Measurements from ENCODE around the gene SERPINB1. TPM values are rescaled to one million over a fixed set of nuclear protein-coding genes. Genes with fewer than 3 reads are reported as not detected.

SERPINB1 gene
- total RNA-seq, 1 experiment from 2014 or later: 18.4 TPM

DNA sequence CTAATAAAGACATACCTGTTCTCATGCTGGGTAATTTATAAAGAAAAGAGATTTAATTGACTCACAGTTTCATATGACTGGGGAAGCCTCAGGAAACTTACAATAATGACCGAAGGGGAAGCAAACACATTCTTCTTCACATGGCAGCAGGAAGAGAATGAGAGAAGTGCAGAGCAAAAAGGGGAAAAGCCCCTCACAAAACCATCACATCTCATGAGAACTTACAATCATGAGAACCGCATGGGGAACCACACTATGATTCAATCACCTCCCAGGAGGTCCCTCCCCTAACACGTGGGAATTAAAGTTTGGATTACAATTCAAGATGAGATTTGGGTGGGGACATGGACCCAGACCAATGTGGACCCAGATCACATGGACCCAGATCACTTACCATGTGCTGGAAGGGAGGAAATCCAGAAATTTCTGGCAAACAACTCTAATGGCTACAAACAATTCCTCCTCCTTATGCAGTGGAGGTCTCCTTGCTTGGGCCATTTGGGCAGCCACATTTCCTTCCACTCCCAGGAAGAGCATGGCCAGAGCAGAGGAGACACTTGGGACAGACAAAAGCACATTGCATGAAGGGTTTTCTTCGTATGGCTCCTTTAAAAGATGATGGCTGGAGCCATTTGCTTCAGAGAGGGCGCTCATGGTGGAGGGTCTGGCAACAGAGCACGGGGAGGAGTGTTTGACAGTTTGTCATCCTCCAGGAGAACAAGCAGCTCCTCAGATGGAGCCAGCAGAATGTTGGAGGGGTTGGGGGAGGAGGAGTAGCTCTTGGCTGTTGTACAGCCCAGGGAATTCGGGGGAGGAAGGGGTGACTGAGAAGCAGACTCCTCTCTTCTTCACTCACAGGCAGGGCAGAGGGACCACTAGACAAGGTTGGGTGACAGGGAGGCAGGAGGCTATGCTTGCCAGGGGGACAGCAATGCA, 31.0 kb upstream of the SERPINB1 start:
- Histone ChIP-seq H2BK5ac (ENCODE audit: insufficient read length, low read length) (no peak overlapping the region), H3K4ac (ENCODE audit: low read depth, low read length) (no peak overlapping the region), H3K18ac (ENCODE audit: insufficient read length, low read depth, low read length) (no peak overlapping the region), H3K27me3 (ENCODE audit: insufficient read depth, low read length) (no peaks in the 10 kb centered on the region), H3K23ac (ENCODE audit: insufficient read length, low read depth, low read length) (no peak overlapping the region), H3K4me2 (ENCODE audit: insufficient read depth, insufficient read length, low read length) (no peak overlapping the region), H2BK120ac (ENCODE audit: low read depth, low read length, poor library complexity, severe bottlenecking) (no peak overlapping the region), H3K27ac (ENCODE audit: insufficient read length, low read depth, low read length) (no peak overlapping the region), H4K91ac (ENCODE audit: insufficient read length, low read depth, low read length) (no peak overlapping the region), H3K23me2 (ENCODE audit: insufficient read length, low read depth, low read length, poor library complexity, severe bottlenecking) (peaks cover 17% of the 10 kb centered on the region), H2BK12ac (ENCODE audit: insufficient read length, low read depth, low read length) (no peak overlapping the region), H3K4me1 (ENCODE audit: insufficient read depth, low read length) (peaks cover 10% of the 10 kb centered on the region; the same call in 1 of the 2 replicates), H4K5ac (ENCODE audit: insufficient read length, low read depth, low read length) (no peak overlapping the region), H2AK5ac (ENCODE audit: insufficient read length, low read length) (no peak overlapping the region), H3K14ac (ENCODE audit: insufficient read depth, low read length) (no peak overlapping the region; the same call in 1 of the 2 replicates), H2AFZ (ENCODE audit: low read length) (no peak overlapping the region), H2BK15ac (ENCODE audit: low read depth, low read length) (no peak overlapping the region), H2BK20ac (ENCODE audit: low read depth, low read length, poor library complexity, severe bottlenecking) (no peak overlapping the region), H3K56ac (ENCODE audit: insufficient read length, low read depth, low read length) (no peak overlapping the region), H4K8ac (replicated peaks; ENCODE audit: insufficient read length, low read depth, low read length) (no peak overlapping the region), H3K79me2 (ENCODE audit: insufficient read depth, low read length) (no peaks in the 10 kb centered on the region), H3K9ac (ENCODE audit: extremely low read depth, insufficient read length, low read length) (no peak overlapping the region), H3K9me3 (ENCODE audit: control insufficient read depth, low read depth, low read length) (no peaks in the 10 kb centered on the region), H3K79me1 (ENCODE audit: insufficient read depth, low read depth, low read length, poor library complexity, severe bottlenecking) (no peaks in the 10 kb centered on the region), H4K20me1 (ENCODE audit: control insufficient read depth, insufficient read depth, insufficient read length) (no peaks in the 10 kb centered on the region), H3T11ph (ENCODE audit: low read length) (no peak overlapping the region)
- H3K27ac Mint-ChIP-seq: peak overlapping the region in 2 of 3 experiments; percentile 2 to 34; a peak in 2 of 7 replicates
- no peak for DNase-seq
- peaks cover 55 to 60% of the 10 kb centered on the region in 2 experiments for H3K4me1 Mint-ChIP-seq
- H3K9me3 Mint-ChIP-seq: peaks cover 0 to 2% of the 10 kb centered on the region in 2 experiments; a peak in 3 of 5 replicates
- H3K36me3 Mint-ChIP-seq (ENCODE audit: insufficient read depth in 1 of 3, low read depth in 3 of 3): peaks cover 3 to 12% (median 5%) of the 10 kb centered on the region in 3 experiments; a peak in 3 of 7 replicates
- no CpG with 5 or more reads among the region's 7 CpGs for WGBS (ENCODE audit: extremely low coverage, insufficient read length, low lambda C conversion rate)
- peaks cover 2% of the 10 kb centered on the region; the same call in 1 of the 2 replicates for H3K27me3 Mint-ChIP-seq (ENCODE audit: low read depth)
- no peak overlapping the region for H3K4me3 Mint-ChIP-seq
- TF ChIP-seq, protein P1, sequence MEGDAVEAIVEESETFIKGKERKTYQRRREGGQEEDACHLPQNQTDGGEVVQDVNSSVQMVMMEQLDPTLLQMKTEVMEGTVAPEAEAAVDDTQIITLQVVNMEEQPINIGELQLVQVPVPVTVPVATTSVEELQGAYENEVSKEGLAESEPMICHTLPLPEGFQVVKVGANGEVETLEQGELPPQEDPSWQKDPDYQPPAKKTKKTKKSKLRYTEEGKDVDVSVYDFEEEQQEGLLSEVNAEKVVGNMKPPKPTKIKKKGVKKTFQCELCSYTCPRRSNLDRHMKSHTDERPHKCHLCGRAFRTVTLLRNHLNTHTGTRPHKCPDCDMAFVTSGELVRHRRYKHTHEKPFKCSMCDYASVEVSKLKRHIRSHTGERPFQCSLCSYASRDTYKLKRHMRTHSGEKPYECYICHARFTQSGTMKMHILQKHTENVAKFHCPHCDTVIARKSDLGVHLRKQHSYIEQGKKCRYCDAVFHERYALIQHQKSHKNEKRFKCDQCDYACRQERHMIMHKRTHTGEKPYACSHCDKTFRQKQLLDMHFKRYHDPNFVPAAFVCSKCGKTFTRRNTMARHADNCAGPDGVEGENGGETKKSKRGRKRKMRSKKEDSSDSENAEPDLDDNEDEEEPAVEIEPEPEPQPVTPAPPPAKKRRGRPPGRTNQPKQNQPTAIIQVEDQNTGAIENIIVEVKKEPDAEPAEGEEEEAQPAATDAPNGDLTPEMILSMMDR (conservative IDR thresholded peaks at IDR 0.05): no peak
